ENCODE measurements around the gene ADORA3.
A peak's percentile ranks its signal among the peaks of the same experiment; 100 is the strongest.
"Not testable (repeated sequence)": the region's sequence is repeated elsewhere in the genome, so short reads cannot be mapped to it uniquely, and the experiment has no call there.

Gene ADORA3
- total RNA-seq: 0 to 55.9 (median 16.1) reads per million in 17 experiments

DNA sequence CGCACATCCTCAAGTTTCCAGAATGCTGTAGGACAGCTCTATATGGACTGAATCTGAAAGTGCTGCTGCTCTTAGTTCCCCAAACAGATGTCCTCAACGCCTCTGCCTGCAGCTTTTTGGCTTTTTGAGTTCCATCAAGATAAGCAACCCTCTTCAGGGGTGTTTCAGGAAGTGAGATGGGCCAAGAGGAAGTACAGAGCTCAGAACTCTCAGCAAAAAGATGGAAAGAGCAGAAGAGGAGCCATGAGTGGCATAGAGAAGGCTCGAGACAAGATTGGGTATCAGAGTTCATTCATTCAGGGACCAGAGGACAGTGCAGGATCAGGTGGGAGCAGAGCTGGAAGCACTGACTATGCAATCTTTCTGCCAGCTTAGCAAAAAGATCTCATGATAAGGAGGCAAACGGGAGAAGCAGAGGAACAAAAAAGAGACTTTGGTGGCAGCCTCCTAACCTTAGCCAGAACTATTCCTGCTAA lies at the start of gene ADORA3, which contains the start of gene TMIGD3:
TSS of gene ADORA3 (minus strand) at position 49 of the 476 bp plus-strand sequence. CDS start 279 bp downstream, outside the sequence.
TSS of gene TMIGD3 (minus strand) at position 49 of the 476 bp plus-strand sequence. CDS start 279 bp downstream, outside the sequence.
- peak; percentile 84 to 93 (median 88) for DNase-seq

DNA sequence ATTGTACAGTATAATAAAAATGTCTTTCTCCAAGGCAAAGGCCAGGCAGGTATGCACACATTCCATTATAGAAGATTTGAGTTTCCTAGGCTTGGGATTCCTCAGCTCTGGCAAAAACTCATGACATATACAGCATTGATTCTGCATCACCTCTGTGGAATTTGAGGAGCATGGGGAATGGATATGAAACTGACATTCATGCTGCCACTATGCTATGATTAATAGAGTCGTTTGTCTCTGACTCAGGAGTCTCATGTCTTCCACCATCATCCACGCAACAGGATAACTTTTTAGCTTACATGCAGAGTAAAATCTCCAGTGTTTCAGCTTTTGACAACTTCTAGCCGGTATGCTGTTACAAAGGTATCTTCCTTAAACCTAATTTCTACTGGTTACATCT lies 49.8 kb upstream of the ADORA3 start:
- DNase-seq: no peak

DNA sequence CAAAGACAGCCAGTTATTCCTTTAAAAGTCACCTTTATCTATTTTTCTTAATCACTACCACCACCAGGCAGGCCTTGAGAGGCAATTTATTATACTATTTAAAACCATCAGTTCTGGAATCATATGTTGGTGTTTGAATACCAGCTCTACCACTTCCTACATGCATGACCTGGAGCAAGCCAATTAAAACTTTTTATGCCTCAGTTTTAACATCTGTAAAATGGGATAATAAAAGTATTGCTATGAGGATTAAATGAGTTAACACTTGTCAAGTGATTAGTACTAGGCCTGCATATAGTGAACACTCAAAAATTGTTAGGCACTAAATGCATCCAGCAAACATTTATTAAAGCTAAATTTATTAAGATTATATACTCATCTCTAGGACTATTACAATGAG lies 49.2 kb upstream of the ADORA3 start:
- DNase-seq: no peak

DNA sequence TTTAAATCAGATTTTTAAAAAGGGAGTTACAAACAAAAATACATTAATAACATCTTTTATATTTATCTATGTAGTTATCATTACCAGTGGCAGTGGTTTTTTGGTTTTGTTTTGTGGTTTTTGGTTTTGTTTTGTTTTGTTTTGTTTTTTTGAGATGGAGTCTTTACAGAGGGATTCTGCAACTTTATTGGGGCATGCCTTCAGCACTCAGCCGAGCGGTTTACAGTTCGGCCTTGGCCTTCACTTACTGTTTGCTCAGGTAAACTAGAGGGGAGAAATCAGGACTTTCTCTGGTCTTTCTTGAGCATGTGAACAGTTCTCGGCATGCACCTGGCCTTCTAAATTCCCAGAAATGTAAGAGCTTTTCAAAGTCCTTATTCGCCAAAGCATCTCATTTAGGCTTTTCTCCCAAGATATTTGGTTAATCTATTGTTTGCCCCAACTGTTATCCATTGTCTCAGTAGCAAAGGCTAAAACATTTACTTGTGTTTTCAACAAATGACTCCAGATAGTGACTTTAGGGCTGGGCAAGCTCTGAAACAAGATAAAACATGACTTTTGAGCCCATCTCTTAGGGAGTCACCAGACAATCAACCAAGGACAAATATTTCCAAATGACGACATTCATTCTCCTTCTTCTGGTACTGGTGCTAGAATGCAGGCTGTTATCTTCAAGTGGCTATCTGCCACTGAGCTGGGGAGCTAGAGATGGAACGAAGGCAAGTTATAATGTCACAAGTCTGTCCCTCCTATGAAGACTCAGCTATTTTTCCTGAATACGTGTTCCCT lies 48.4 kb upstream of the ADORA3 start:
- no peak for DNase-seq

DNA sequence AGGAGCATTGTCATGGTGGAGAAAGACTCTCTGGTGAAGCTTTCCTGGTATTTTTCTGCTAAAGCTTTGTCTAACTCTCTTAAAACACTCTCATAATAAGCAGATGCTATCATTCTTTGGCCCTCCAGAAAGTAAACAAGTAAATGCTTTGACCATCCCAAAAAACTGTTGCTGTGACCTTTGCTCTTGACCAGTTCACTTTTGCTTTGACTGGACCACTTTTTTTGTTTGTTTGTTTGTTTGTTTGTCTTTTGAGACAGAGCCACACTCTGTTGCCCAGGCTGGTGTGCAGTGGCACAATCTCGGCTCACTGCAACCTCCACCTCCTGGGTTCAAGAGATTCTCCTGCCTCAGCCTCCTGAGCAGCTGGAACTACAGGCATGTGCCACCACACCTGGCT lies 44.4 kb upstream of the ADORA3 start:
- DNase-seq: not testable (repeated sequence)

DNA sequence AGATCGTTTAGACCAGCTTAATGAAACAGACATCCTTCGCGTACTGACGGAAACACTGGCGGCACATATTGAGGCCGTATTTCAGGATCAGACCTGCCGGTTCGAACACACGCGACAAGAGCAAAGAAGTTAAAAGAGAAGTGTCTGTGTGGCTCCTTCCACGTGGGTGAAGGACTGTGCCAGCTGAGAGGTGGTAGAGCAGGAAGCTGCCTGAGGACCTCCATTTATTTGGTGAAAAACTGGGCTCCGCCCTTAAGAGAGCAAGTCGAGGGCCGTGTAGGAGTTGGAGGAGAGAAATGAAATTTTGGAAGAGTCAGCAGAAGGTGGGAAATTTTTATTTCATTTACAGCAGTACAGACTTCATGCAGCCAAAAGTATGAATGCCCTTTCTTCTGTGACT lies 38.8 kb upstream of the ADORA3 start:
- DNase-seq: no peak

DNA sequence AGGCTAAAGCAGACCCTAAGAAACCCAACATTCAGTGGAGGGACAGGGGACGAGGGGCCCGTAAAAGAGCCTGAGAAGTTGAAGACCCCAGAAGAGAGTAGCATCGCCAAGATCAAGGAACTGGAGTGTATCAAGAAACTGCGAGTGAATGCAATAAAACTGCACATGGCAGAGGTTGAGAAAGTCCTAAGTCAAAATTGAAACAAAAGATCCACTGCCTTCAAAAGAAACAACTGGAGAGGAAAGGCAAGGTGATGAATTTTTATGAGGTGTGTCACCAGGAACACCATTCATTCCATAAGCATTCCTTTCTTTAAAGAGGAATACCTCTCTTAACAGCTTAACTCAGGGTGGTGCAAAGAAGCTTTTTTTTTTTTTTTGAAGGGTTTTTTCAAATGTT lies 38.3 kb upstream of the ADORA3 start:
- no peak for DNase-seq

DNA sequence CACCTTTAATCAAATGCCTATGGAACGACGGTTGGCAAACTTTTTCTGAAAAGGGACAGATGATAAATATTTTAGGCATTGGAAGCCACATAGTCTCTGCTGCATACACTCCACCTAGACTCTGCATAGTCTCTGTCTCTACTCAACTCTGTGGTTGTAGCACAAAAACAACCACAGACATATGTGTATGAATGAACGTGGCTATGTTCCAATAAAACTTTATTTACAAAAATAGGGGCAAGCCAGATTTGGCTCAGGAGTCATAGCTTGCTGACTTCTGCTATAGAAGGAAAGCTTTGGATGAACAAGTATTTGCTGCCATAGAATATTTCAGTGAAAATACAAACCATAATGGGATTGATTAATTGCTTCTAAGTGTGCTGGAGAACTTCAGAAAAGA lies 37.5 kb upstream of the ADORA3 start:
- no peak for DNase-seq

DNA sequence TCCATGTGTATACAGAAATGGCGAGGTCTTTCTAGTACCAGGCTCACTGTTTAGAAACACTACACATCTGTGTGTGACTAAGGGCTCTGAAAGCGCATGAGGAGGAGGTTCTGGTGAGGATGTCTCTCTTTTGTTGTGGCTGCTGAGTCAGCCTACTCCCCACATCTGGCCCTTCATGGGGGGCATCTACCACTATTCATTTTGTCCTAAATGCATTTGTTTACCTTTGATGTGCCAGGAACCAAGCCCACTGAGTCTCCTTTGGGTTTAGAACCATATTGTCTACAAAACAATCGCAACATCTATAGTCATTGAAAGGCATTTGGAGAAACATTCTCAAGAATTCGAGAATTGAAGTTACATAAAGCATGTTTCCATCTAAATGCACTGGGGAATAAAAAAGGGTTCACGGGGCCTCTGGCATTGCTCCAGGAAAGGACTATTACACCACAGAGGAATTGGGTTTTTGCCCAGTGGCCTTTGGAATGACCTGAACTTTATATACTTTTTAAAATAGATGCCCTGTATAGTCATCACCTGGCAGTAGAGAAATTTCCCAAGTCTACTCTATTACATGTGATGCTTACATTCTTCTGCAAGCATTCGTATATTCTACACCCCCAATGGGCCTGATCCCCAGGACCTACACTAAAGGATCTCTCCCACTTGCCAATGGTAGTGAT lies 35.1 kb upstream of the ADORA3 start:
- DNase-seq: no peak

DNA sequence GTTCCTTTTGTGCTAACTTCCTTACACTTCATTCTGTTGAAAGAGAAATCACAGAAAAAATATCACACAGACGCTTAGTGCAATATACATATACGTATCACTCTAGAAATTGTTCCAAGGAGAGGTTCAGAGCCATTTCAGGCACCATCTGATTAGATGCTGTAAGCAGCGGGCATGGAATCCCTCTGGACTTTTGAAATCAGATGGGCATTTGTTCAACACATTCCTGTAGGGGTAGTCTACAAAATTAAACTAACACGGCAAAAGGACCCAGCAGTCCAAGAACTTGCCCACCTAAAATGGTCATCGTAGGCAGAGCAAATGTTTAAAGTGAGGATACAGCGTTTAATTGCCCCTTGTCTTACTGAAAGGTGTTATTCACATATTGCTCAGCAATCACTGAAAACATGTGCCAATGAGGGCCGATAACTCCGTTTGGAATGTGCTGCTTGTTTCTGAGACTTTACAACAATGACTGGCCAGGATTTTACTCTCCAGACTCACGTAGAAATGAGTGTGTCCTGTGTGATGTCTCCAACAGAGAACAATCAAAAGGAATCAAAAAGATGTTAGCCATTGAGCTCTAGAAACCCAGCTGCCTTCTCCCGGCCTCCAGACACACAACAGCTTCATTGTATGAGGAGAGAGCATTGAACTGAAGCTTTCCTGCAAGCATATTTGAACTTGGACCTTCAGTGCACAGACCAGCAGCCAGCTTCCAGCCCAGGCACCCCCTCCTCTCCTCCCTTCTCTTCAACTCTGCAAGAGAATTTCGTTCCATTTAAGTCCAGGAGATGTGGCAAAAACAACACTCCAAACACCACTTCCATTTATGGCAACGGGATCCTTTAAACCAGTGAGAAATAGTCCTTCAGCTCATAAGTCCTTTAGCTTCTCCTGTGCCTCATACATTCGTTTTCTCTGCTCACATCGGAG lies 32.1 kb upstream of the ADORA3 start:
- no peak for DNase-seq

DNA sequence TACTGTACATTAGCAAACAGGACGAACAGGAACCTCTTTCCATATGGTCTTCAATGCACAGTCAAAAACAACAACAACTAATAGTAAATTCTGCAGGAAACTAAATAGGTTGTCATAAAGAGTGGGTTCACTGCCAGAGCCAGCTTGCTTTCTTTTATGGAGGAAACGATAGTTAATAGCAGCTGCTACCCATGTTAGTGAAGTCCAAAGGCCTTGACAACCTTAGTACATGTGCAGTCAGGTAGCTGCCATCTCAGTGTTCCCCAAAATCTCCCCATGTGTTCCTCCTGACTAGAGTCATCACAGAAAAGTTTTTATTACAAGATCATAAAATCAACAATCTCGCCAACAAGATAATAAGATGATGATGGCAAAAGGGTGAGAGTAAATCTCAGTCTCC lies 16.6 kb upstream of the ADORA3 start:
- DNase-seq: no peak

DNA sequence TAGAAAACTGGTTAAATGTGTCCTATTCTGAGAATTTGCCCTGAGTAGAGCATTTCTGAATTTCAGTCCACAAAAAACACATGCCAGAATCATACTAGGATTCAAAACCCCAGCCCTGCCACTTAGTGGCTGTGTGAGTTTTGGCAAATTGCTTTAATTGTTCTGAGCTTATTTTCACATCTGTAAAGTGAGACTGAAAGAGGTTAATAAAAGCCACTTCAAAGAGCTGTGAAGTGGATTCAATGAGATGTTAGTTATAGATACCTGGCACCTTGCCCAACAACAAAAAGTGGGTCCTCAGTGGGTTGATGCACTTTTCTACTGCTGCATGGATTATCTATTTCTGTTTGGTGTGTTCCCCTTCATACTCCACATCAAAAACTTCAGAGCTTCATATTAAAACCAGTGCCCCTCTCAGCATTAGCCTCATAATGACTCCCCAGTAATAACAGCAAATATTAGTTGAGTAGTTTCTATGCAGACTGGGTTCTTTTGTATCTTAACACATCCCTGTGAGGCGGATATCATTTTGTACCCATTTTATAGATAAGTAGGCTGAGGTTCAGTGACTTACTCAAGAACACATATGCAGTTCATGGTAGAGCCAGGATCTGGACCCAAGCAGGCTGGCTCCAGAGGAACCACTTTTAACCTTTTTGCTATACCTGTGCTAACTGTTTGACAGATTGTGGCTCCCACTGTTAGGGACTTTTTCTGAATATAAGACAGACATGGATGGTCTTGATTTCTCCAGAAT lies 14.2 kb upstream of the ADORA3 start:
- DNase-seq: no peak

DNA sequence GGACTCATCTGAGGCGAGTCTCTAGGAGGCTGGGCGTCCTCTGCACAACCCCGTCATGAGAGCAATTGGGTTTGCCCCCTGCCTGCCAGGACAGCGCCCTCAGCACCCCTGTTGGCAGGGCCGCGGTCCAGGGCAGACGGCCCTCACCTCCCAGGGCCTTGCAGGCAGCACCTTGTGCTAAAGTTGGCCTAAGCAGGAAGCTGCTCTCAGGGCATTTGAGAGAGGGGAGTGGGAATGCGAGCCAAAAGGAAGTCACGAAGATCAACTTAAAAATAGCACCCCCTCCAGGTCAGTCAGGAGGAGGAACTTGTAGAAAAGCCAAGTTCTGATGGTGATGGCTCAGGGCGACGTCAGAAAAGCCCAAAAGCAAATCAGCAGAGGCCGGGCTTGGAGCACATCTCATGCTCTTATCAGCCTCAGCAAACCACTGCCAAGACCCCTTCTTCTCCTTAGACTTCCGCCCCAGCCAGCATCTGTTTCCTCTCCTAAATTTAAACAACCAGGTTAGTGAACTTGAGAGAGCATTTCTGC lies 12.6 kb upstream of the ADORA3 start:
- DNase-seq: peak; percentile 57 to 80 (median 74)

DNA sequence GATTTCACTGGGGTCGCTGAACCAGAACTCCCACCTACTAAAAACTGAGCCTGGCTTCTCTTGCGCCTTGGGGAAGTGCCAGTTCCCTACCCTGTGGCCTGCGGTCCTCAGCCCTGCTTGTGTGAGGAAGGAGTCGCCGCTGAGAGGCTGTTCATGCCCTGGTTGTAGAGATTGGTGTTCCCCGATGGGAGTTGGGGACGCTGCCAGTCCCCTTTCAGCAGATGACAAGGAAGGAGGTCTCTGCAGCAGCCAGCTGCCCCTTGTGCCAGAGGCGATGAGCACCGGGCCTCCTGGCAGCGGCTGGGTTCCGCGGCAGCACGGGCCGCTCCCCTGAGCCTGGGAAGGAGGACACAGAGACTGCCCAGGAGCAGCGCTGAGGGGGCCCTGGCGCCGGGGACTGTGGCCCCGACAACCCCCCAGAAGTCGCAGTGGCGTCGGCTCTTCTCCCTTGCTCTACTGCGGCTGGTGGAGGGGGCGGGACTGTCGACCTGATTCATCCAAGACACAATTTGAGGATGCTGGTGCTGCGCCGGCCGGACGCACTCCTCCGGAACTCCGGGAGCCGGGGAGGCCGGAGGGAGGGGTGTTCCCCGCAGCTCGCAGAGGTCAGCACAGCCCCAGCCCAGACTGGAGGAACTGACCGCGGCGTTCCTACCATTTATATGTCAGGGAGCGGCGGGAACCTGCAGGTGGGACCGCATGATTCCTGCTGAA lies 12.0 kb upstream of the ADORA3 start:
- DNase-seq: peak; percentile 70 to 86 (median 85)

DNA sequence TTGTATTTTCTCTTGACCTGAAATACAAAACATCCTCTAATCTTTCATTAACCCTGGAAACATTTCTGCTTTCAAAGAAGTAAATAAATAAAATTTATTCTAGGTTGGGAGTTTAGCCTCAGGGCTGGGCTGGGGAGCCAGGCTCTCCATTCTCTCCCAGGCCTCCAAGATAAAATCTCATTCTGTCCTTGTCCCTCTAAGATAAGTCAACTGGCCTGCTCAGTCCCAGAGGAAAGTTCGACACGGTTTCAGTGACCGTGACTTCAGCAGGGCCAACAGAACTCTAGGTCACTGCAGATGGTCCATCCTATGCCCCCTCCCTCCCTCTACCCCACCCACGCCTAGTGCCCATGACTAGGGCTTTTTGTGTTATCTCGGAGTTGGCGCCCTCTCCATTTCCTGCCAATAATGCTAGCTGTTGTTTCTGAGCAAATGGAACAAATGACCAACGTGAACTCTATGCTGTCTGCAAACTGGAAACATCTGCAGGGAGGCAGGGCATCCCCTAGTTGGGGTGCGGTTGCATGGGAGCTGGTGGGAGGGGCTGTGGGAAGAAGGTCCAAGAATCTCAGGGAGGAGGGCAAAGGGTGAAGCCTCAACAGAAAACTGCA lies 10.1 kb upstream of the ADORA3 start:
- peak in 1 of 4 experiments; percentile 35 for DNase-seq

DNA sequence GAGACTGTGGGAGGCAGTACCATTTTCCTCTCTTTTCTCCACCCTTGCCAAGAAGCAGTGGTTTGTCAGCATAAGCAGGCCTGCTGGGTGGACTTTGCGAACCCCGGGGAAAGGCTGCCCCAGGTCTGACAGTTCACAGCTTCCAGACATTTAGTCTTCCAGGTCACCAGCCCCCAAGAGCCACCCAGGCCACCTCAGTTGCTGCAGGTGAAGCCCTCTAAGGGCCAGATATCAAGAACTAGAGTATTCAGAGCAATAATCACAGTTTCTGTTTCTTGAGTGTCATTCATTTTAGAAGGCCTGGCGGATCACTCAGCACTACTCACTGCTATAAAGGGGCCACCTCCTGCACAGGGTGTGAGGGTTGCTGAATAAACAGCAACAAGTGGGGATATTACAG lies 9.5 kb upstream of the ADORA3 start:
- no peak for DNase-seq

DNA sequence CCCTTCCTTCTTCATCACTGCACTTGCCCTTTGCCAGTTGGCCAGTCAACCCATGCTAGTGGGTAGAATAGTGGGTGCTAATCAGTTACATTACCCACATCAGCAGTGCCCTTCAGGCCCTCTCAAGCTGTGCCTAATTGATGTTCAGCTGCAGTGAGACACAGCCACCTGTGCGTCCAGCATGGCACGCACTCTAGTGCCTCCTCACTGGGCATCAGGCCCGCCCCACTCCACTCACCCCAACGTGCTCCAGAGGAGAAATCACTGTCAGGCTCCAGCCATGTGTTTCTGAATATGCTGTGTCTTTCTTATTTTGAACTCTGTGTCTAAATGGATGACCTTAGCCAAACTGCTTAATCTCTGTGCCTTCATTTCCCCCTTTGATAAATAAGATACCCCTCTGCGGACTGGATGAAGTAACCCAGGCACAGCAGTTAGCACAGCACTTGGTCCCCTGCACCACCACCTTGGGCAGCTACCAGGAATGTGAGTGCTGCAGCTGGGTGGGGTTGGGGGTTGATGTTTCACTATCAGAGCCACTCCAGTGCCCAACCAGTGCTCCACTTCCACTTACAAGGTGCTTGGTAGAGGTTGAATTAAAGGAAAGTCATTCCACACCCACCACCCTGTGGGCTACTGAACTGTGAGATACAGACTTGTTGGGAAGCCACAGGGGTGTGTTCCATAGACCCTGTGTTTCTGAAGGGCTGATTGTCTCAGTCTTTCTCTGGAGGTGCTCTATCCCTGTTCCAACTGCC lies 8.9 kb upstream of the ADORA3 start:
- DNase-seq: no peak

DNA sequence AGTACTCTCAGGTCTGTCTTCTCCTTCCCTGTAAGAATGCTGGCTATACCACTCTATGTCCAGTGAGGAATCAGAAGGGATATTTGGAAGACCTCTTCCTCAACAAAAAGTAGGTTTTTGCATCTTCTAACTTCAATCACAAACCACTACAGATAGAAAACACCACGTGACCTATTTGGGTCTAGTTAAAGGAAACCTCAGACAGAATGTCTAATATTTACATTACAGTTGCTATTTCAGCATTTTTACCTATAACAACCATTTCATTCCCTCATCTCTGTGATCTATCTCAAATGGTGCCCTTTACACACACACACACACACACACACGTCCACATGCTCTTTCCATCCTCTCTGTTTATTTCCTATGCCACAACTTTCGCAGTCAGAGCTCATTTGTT lies 7.9 kb upstream of the ADORA3 start:
- DNase-seq: no peak

DNA sequence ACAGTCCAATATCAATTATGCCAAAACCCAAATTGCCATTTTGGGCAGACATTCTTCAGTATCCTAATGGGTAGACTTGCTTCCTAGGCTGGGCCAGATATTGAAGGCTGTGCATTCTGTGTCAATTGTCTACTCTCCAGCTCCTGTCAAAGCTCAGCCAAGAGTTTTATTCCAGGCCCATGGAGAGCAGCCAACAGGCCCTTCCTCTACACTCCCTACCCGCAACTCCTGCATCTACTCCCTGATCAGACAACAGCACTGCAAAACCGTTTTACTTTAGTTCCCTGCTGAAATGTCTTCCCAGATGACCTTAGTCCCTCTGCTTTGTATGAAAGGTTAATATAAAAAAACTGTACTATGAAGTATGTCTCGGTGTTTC lies 6.6 kb upstream of the ADORA3 start:
- no peak for DNase-seq

Data from suppressor macrophage (primary cell).